ENCODE results near the gene ATP10B. TPM values are rescaled to one million over a fixed set of nuclear protein-coding genes. Genes with fewer than 3 reads are reported as not detected.

Gene ATP10B
- total and polyA plus RNA-seq, 2 of the 13 experiments (the other 11 are each of a cell fraction or from before 2014, with no cell fraction given), result not detected

GRCh38 chr5:160685219-160685618 is 166.8 kb downstream of the ATP10B start (continued):
- TF ChIP-seq BHLHE40 (IDR thresholded peaks at IDR 0.05; ENCODE audit: low read length), result no peak
- TF ChIP-seq GTF2F1 (IDR thresholded peaks at IDR 0.05; ENCODE audit: low read length), result no peak
- TF ChIP-seq ZNF136 (CRISPR knock-in tag; IDR thresholded peaks at IDR 0.05; ENCODE audit: low read depth), result no peak
- no peak for TF ChIP-seq DPF2 (CRISPR knock-in tag; IDR thresholded peaks at IDR 0.05; ENCODE audit: borderline replicate concordance, low read depth)
- no peak for TF ChIP-seq PCBP1 (IDR thresholded peaks at IDR 0.05; ENCODE audit: borderline replicate concordance, low read depth, low read length)
- no peak for TF ChIP-seq MATR3 (CRISPR knock-in tag; IDR thresholded peaks at IDR 0.05)
- no peak for TF ChIP-seq MED1 (CRISPR knock-in tag; IDR thresholded peaks at IDR 0.05)

GRCh38 chr5:160679567-160680309 is 172.3 kb downstream of the ATP10B start:
- in situ Hi-C loops (cut with HindIII; ENCODE audit: extremely low pct_ligation_motif_present, low pct_unique_long_range_greater_than_20kb), result no loop called here
- no peak for DNase-seq (ENCODE audit: low spot score)
- Histone ChIP-seq H3K9me3 (ENCODE audit: low read length) (no peaks in the 10 kb centered on the region), H3K36me3 (replicated peaks in 1 of 2; ENCODE audit: control insufficient read depth in 1 of 2, insufficient read depth in 2 of 2, low read length in 2 of 2) (no peaks in the 10 kb centered on the region), H3K27me3 (ENCODE audit: control insufficient read depth in 1 of 2, insufficient read depth in 2 of 2, low read length in 2 of 2) (no peaks in the 10 kb centered on the region), H3K4me2 (ENCODE audit: low read depth, low read length) (no peak overlapping the region), H2AFZ (ENCODE audit: low read length) (no peak overlapping the region), H3K27ac (ENCODE audit: extremely low read length, insufficient read depth, low read length) (no peak overlapping the region), H3K79me2 (ENCODE audit: insufficient read depth, low read length) (no peaks in the 10 kb centered on the region), H3K4me3 (replicated peaks in 1 of 3; ENCODE audit: insufficient read depth in 1 of 3, low read depth in 2 of 3, low read length in 3 of 3) (no peak overlapping the region), H3K4me1 (ENCODE audit: insufficient read depth, low read length) (no peaks in the 10 kb centered on the region), H3K9ac (ENCODE audit: insufficient read depth, low read depth, low read length) (no peak overlapping the region), H4K20me1 (ENCODE audit: insufficient read depth, low read length) (no peaks in the 10 kb centered on the region)
- ATAC-seq, result no peak
- TF ChIP-seq, protein P1, sequence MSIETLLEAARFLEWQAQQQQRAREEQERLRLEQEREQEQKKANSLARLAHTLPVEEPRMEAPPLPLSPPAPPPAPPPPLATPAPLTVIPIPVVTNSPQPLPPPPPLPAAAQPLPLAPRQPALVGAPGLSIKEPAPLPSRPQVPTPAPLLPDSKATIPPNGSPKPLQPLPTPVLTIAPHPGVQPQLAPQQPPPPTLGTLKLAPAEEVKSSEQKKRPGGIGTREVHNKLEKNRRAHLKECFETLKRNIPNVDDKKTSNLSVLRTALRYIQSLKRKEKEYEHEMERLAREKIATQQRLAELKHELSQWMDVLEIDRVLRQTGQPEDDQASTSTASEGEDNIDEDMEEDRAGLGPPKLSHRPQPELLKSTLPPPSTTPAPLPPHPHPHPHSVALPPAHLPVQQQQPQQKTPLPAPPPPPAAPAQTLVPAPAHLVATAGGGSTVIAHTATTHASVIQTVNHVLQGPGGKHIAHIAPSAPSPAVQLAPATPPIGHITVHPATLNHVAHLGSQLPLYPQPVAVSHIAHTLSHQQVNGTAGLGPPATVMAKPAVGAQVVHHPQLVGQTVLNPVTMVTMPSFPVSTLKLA (IDR thresholded peaks at IDR 0.05), result peak; percentile 86
- no peak for TF ChIP-seq BATF2 (CRISPR knock-in tag; IDR thresholded peaks at IDR 0.05)
- ChIA-PET CTCF (ENCODE audit: low intra/inter-chr PET ratio, low total read pairs) (no interaction called here), POLR2A (no interaction called here)
- WGBS (ENCODE audit: low lambda C conversion rate), result 27% methylated on average over 6 of the region's 6 CpGs
- BruUV-seq (replicated peaks), result no TSS peak
- no peak for FAIRE-seq
- intact Hi-C loops (cut with micrococcal nuclease; ENCODE audit: unreplicated experiment), result no loop called here
